HepG2 (cell line): Measurements from ENCODE around the gene BATF3. TPM values are rescaled to one million over a fixed set of nuclear protein-coding genes. Genes with fewer than 3 reads are reported as not detected.

Source experiments
- ATAC-seq: fragments of 200-7000 bp; cut with Tn5 transposase; 3 replicates; pipeline ENCODE4 v1.9.1; 2020; ENCODE audit warnings: mild to moderate bottlenecking, moderate library complexity
- BruUV-seq: library from RNA; stranded (reverse); fragments of 400-500 nt; replicated peaks from 2 replicates; lab custom pipeline; 2021; lab: Mats Ljungman, UMichigan
- CTCF ChIA-PET: fragments of 300-600 bp; formaldehyde crosslinking; extraction: SDS; loops from one replicate; lab custom pipeline; 2021; ENCODE audit warnings: low total read pairs, inconsistent platforms, low intra/inter-chr PET ratio; lab: Yijun Ruan, JAX
- POLR2A ChIA-PET: fragments of 350-600 bp; sonication (Branson Sonifier 250); formaldehyde crosslinking; loops from one replicate; lab custom pipeline; 2020; ENCODE audit warnings: antibody characterized with exemption, inconsistent platforms; lab: Yijun Ruan, JAX
- DNase-seq: peaks from one replicate; pipeline ENCODE4 v3.0.0-alpha.2; 2015; ENCODE audit warnings: low spot score
- FAIRE-seq: peaks from 3 replicates; lab custom pipeline; 2011; peaks lifted over from hg19 to GRCh38; lab: Jason Lieb, UNC
- H2AFZ ChIP-seq: one replicate; pipeline ENCODE4 v1.6.1; 2011; ENCODE audit warnings: low read length, inconsistent platforms
- H3K27ac ChIP-seq: fragments of 300-600 bp; 3 replicates; pipeline ENCODE4 v1.8.0; 2011; ENCODE audit warnings: mixed run types, mild to moderate bottlenecking, mixed read lengths, low read length, inconsistent platforms; ENCODE audit not compliant: insufficient read depth; ENCODE audit errors: extremely low read length
- H3K27me3 ChIP-seq, 2 experiments: fragments of 200-600 bp in 1 of 2; 2 replicates in 1 of 2; 3 replicates in 1 of 2; pipeline versions ENCODE4 v1.6.0 to v1.8.0; 2011; ENCODE audit warnings: low read length in 2 of 2, mild to moderate bottlenecking in 2 of 2, moderate library complexity in 2 of 2, inconsistent platforms in 1 of 2; ENCODE audit not compliant: insufficient read depth in 2 of 2, control insufficient read depth in 1 of 2
- H3K36me3 ChIP-seq, 2 experiments: fragments of 200-600 bp in 1 of 2; replicated peaks in 1 of 2; 2 replicates in 1 of 2; 3 replicates in 1 of 2; pipeline versions ENCODE4 v1.5.1 to v1.8.0; 2011; ENCODE audit warnings: low read length in 2 of 2, inconsistent platforms in 1 of 2; ENCODE audit not compliant: insufficient read depth in 2 of 2, control insufficient read depth in 1 of 2
- H3K4me1 ChIP-seq: 2 replicates; pipeline ENCODE4 v1.5.1; 2012; ENCODE audit warnings: low read length, inconsistent platforms; ENCODE audit not compliant: insufficient read depth
- H3K4me2 ChIP-seq: 2 replicates; pipeline ENCODE4 v1.6.0; 2011; ENCODE audit warnings: low read depth, low read length, inconsistent platforms
- H3K4me3 ChIP-seq, 3 experiments: fragments of 200-600 bp in 1 of 3; sonication (generic), shearing (Covaris generic) in 1 of 3; replicated peaks in 1 of 3; 2 replicates each; pipeline ENCODE4 v1.5.1; 2011 to 2016; ENCODE audit warnings: low read length in 3 of 3, inconsistent platforms in 2 of 3, low read depth in 2 of 3, mild to moderate bottlenecking in 2 of 3, control low read depth in 1 of 3, mixed read lengths in 1 of 3; ENCODE audit not compliant: insufficient read depth in 1 of 3
- H3K79me2 ChIP-seq: one replicate; pipeline ENCODE4 v1.6.1; 2011; ENCODE audit warnings: low read length, inconsistent platforms; ENCODE audit not compliant: insufficient read depth
- H3K9ac ChIP-seq: 2 replicates; pipeline ENCODE4 v1.6.0; 2011; ENCODE audit warnings: mild to moderate bottlenecking, low read depth, low read length, inconsistent platforms; ENCODE audit not compliant: insufficient read depth
- H3K9me3 ChIP-seq: 2 replicates; pipeline ENCODE4 v1.5.1; 2012; ENCODE audit warnings: mild to moderate bottlenecking, low read length
- H4K20me1 ChIP-seq: 2 replicates; pipeline ENCODE4 v1.6.0; 2011; ENCODE audit warnings: inconsistent platforms, mild to moderate bottlenecking, low read length, moderate library complexity; ENCODE audit not compliant: insufficient read depth
- ATF7 ChIP-seq, 2 experiments: fragments of 450-650 bp in 1 of 2; sonication (generic) in 1 of 2; formaldehyde crosslinking in 1 of 2; IDR thresholded peaks; 2 replicates each; pipeline versions ENCODE4 v1.4.0 to v1.6.1; 2016 to 2020; ENCODE audit warnings: antibody characterized with exemption in 1 of 2, mild to moderate bottlenecking in 1 of 2, missing genetic modification reagents in 1 of 2
- CREM ChIP-seq, 2 experiments: sonication (generic) in 1 of 2; formaldehyde crosslinking in 1 of 2; IDR thresholded peaks; 2 replicates each; pipeline versions ENCODE4 v1.4.0 to v1.6.1; 2016 to 2020; ENCODE audit warnings: antibody characterized with exemption in 1 of 2, mild to moderate bottlenecking in 1 of 2, missing genetic modification reagents in 1 of 2
- HDAC2 ChIP-seq: sonication (generic); formaldehyde crosslinking; IDR thresholded peaks from 2 replicates; pipeline ENCODE4 v1.4.0; 2020; ENCODE audit warnings: missing genetic modification reagents
- HMGA1 ChIP-seq: sonication (generic); formaldehyde crosslinking; conservative IDR thresholded peaks from 2 replicates; pipeline ENCODE4 v1.4.0; 2020; ENCODE audit warnings: missing genetic modification reagents
- PHF8 ChIP-seq: sonication (generic); formaldehyde crosslinking; IDR thresholded peaks from 2 replicates; pipeline ENCODE4 v1.5.0; 2020; ENCODE audit warnings: missing genetic modification reagents
- RXRA ChIP-seq: sonication (generic); formaldehyde crosslinking; IDR thresholded peaks from 2 replicates; pipeline ENCODE4 v1.5.1; 2020; ENCODE audit warnings: missing genetic modification reagents
- SIX1 ChIP-seq: sonication (generic); formaldehyde crosslinking; IDR thresholded peaks from 2 replicates; pipeline ENCODE4 v1.4.0; 2020; ENCODE audit warnings: missing genetic modification reagents, borderline replicate concordance
- SNRNP70 ChIP-seq: fragments of 200-400 bp; formaldehyde crosslinking; IDR thresholded peaks from 2 replicates; pipeline ENCODE4 v1.6.1; 2017; ENCODE audit warnings: mild to moderate bottlenecking, low read depth, low read length, moderate library complexity
- TMF1 ChIP-seq: sonication (generic); formaldehyde crosslinking; IDR thresholded peaks from 2 replicates; pipeline ENCODE4 v1.8.1; 2022; ENCODE audit warnings: low read depth, missing genetic modification reagents
- ZBTB14 ChIP-seq: sonication (generic); formaldehyde crosslinking; IDR thresholded peaks from 2 replicates; pipeline ENCODE4 v1.4.0; 2020; ENCODE audit warnings: missing genetic modification reagents
- ZC3H4 ChIP-seq: sonication (generic); formaldehyde crosslinking; IDR thresholded peaks from 2 replicates; pipeline ENCODE4 v1.4.0; 2020; ENCODE audit warnings: missing genetic modification reagents, borderline replicate concordance
- ZGPAT ChIP-seq: IDR thresholded peaks from 2 replicates; pipeline ENCODE4 v1.6.1; 2016; ENCODE audit warnings: mild to moderate bottlenecking
- ZNF501 ChIP-seq: sonication (generic); formaldehyde crosslinking; IDR thresholded peaks from 2 replicates; pipeline ENCODE4 v1.5.1; 2020; ENCODE audit warnings: mild to moderate bottlenecking, moderate library complexity, missing genetic modification reagents
- ZSCAN30 ChIP-seq: sonication (generic); formaldehyde crosslinking; IDR thresholded peaks from 2 replicates; pipeline ENCODE4 v1.5.0; 2020; ENCODE audit warnings: mild to moderate bottlenecking, missing genetic modification reagents
- WGBS: methylation state at CpG from one replicate; pipeline ENCODE4 v1.1.6; 2017; ENCODE audit warnings: low lambda C conversion rate; 5-methylcytosine and 5-hydroxymethylcytosine counted together
- in situ Hi-C: cut with HindIII; loops from 2 replicates; pipeline ENCODE4 v1.10.0; 2017; ENCODE audit warnings: low pct_unique_long_range_greater_than_20kb; ENCODE audit not compliant: extremely low pct_ligation_motif_present
- intact Hi-C: fragments of 100-400 bp; cut with micrococcal nuclease; formaldehyde crosslinking; loops from one replicate; pipeline ENCODE4 v1.10.0; 2022; ENCODE audit not compliant: unreplicated experiment
- polyA plus RNA-seq, 8 experiments: library from polyadenylated mRNA; depleted of rRNA in 3 of 8; stranded (reverse) in 7 of 8; unstranded in 1 of 8; fragments of >200 nt; fragmentation: Illumina TruSeq in 4 of 8; extraction: Trizol in 4 of 8; gene quantifications; 2 replicates each; pipeline versions ENCODE4 v1.2.1 to v1.2.3, GENCODE V29; 2011 to 2016; ENCODE audit warnings: low read depth in 4 of 8, missing spikeins in 1 of 8, mixed read lengths in 1 of 8; ENCODE audit not compliant: insufficient read depth in 1 of 8
- total RNA-seq, 5 experiments: library from RNA; depleted of rRNA; stranded (reverse); fragments of >200 nt; fragmentation: Illumina TruSeq; extraction: Trizol; gene quantifications; 2 replicates each; pipeline ENCODE4 v1.2.3, GENCODE V29; 2016; ENCODE audit warnings: low read depth in 1 of 5
- TF ChIP-seq, protein P1 (sequence below): IDR thresholded peaks from 2 replicates; pipeline ENCODE4 v1.6.1; 2016; ENCODE audit warnings: low read depth, control low read depth

The BATF3 gene
- total and polyA plus RNA-seq, 2 of the 13 experiments (the other 11 are each of a cell fraction or from before 2014, with no cell fraction given), result 0.13 TPM; not detected in 1

GRCh38 chr1:212738330-212738729 lies 38.7 kb upstream of the BATF3 start:
- no peak overlapping the region for H3K27ac ChIP-seq
- H3K9me3 ChIP-seq, result no peaks in the 10 kb centered on the region
- peaks cover 5% of the 10 kb centered on the region; the same call in 1 of the 2 replicates for H3K4me1 ChIP-seq
- ChIA-PET CTCF (no interaction called here), POLR2A (interaction anchor here (1.1 kb wide), 1 partner anchor 10 kb away, joined by 3 read pairs; no protein-coding TSS in a partner anchor)
- H2AFZ ChIP-seq, result no peak overlapping the region
- no peak for FAIRE-seq
- no peak overlapping the region for H3K4me3 ChIP-seq
- peaks cover 4% of the 10 kb centered on the region for H3K79me2 ChIP-seq
- no peak overlapping the region for H3K4me2 ChIP-seq
- DNase-seq, result no peak
- no peak for ATAC-seq
- no peak overlapping the region for H3K9ac ChIP-seq
- in situ Hi-C loops, result no loop called here
- BruUV-seq, result no TSS peak
- no peaks in the 10 kb centered on the region for H4K20me1 ChIP-seq
- 95% methylated on average over 1 of the region's 1 CpG for WGBS
- TF ChIP-seq, protein P1, sequence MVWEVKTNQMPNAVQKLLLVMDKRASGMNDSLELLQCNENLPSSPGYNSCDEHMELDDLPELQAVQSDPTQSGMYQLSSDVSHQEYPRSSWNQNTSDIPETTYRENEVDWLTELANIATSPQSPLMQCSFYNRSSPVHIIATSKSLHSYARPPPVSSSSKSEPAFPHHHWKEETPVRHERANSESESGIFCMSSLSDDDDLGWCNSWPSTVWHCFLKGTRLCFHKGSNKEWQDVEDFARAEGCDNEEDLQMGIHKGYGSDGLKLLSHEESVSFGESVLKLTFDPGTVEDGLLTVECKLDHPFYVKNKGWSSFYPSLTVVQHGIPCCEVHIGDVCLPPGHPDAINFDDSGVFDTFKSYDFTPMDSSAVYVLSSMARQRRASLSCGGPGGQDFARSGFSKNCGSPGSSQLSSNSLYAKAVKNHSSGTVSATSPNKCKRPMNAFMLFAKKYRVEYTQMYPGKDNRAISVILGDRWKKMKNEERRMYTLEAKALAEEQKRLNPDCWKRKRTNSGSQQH (CRISPR knock-in tag), result no peak
- TF ChIP-seq HDAC2 (CRISPR knock-in tag) (no peak), ZC3H4 (CRISPR knock-in tag) (no peak), SIX1 (CRISPR knock-in tag) (no peak), RXRA (no peak), CREM (IDR thresholded peaks at IDR 0.05) (no peak), CREM (CRISPR knock-in tag; IDR thresholded peaks at IDR 0.05) (no peak), ATF7 (IDR thresholded peaks at IDR 0.05) (no peak), ATF7 (CRISPR knock-in tag; IDR thresholded peaks at IDR 0.05) (no peak), ZNF501 (CRISPR knock-in tag) (no peak), PHF8 (CRISPR knock-in tag) (no peak), ZGPAT (CRISPR knock-in tag) (no peak), ZSCAN30 (CRISPR knock-in tag) (no peak), ZBTB14 (CRISPR knock-in tag) (no peak), SNRNP70 (no peak), TMF1 (CRISPR knock-in tag) (no peak), HMGA1 (CRISPR knock-in tag) (no peak)
- intact Hi-C loops, result no loop called here
- H3K36me3 ChIP-seq, result peaks cover 4 to 25% of the 10 kb centered on the region in 2 experiments; a peak in 2 of 5 replicates
- H3K27me3 ChIP-seq, result no peaks in the 10 kb centered on the region
